KBM-7 (cell line): Measurements from ENCODE around the gene SOHLH1.

Source experiments
- DNase-seq: peaks from one replicate; pipeline ENCODE4 v3.0.0-alpha.2; 2015
- in situ Hi-C: fragments of 300-500 bp; cut with MboI; formaldehyde crosslinking; loops from 2 replicates; pipeline ENCODE4 v1.14.3; 2020; ENCODE audit warnings: low sequenced_read_pairs, low pct_unique_long_range_greater_than_20kb, mixed read lengths

The SOHLH1 gene

DNA sequence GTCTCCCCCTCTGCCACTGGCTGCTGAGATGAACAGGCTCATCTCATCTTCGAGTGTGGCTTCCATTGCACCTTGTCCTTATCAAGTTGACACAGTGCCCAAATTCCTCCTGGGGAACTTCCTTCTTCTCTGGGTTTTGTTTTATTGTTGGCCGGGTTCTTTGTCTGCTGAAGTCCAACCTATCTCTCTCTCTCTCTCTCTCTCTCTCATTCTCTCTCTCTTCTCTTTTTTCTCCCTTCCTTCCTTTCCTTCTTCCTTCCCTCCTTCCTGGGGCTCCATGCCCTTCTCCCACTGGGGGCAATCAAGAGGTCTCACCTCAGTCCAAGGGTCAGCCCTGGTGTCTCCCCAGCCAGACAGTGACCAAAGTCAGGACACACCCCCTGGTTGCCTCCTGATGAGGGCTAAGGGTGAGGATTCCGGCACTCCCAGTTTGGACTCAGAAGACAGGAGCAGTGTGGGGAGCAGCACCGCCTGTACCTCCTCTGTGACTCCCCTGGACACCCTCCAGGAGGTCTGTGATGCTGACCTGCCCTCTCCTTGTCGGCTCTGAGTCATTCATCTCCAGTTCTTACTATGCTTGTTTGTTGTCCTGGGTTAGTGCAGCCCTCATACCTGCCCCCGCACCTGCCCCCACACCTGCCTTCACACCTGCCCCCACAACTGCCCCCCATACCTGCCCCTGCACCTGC lies 33.4 kb upstream of the SOHLH1 start:
- peak; percentile 28 for DNase-seq
- in situ Hi-C loops, result no loop called here

GRCh38 chr9:135731454-135731853 lies 32.2 kb upstream of the SOHLH1 start:
- DNase-seq, result no peak
- in situ Hi-C loops, result no loop called here

DNA sequence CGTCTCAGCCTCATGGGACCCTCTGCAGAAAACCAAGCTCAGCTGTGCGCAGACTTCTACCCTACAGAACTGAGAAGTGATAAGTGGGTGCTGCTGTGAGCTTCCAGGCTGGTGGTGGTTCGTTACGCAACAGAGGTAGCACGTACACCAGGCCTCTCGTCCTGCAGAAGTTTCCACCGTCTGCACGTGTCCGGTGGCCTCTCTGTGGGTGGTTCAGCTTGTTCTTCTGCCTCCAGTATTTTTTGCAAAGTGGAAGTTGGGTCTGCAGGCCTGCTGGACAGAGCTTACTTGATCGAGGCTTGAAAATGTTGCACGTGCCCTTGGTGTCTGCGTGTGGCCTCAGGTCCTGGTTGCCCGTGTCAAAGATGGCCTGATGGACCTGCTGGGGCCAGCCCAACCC lies 30.2 kb upstream of the SOHLH1 start:
- in situ Hi-C loops, result no loop called here

DNA sequence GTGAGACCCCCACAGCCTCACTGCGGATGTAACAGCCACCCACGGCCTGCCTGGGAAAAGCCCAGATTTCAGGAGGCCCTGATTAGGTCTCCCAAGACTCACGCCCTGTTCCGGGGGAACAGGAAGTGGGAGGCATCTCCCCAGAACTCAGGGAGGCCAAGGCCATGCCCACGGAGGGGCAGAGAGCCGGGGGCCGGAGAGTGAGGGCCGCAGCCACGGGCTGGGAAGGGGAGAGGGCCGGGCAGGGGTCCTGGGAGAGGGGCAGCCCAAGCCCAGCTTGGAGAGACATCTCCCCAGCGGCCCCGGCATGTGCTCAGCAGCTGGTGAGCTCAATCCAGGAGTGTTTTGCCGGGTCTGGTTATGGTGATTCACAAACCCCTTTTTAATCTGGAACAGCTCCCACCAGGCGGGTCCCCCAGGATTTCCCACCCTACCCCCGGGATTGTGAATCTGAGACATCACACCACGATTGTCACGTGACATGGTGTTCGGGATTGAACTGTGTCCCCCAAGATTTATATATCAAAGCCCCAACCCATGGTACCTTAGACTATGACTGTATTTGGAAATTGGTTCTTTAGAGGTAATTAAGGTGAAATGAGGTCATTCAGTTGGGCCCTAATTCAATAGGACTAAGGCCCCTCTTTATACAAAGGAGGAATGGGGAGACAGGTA lies 29.3 kb upstream of the SOHLH1 start:
- in situ Hi-C loops, result no loop called here

More for the DNA sequence above, 30.2 kb upstream of the SOHLH1 start:
- no peak for DNase-seq

GRCh38 chr9:135727257-135727875 lies 28.1 kb upstream of the SOHLH1 start:
- in situ Hi-C loops, result no loop called here
- DNase-seq, result no peak

More for the DNA sequence above, 29.3 kb upstream of the SOHLH1 start:
- no peak for DNase-seq

DNA sequence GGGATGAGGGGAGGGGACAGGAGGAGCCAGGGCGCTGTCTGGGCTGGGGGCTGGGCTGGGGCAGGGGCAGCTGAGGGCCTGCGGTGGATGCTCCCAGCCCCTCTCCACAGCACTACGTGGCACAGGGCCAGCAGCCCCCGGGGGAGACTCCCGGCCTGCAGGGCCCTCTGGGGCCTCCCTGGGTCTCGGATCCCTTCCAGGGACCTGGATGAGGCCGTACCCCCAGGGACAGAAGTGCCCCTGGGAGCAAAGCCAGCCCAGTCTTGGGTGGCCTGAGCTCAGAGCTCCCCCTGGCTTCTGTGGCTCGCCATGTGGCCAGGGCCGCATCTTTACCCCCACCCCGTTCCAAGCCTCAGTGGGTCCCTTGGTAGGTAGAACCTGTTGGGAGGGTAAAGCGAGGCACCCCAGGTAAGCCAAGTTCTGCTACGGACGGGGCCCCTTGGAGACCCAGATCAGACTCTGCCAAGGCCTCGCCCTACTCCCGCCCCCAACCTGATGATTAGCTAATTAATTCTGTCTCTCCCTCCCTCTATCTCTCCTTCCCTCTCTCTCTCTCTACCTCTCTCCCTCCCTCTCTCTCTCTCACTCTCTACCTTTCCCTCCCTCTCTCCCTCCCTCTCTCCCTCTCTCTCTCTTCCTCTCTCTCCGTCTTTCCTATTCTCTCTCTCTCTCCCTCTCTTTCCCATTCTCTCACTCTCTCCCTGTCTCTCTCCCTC lies 27.0 kb upstream of the SOHLH1 start:
- DNase-seq, result no peak

DNA sequence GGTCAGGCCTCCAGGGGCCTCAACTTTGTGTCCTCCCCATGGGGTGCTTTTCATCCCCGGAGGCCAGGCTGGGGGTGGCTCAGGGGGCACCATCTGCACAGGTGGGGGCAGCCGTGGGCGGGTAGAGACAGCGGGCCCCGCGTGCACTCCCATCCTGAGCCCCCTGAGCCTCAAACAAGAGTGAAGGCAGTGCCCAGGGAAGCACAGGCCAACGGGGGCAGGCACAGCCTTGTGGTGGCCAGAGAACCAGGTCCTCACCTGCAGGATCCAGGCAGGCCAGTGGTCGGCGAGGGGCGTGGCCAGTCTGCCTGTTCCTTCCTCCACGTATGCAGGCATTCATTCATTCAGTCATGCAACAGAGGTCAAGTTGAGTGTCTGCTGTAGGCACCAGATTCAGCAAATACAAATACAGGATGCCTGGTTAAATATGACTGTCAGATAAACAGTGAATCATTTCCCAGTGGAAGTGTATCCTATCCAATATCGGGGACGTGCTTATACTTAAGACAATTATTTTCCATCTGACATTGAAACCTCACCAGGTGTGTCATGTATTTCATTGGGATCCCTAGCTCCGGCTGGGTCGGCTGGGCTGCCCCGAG lies 25.0 kb upstream of the SOHLH1 start:
- no peak for DNase-seq
- in situ Hi-C loops, result no loop called here

More for the DNA sequence above, 27.0 kb upstream of the SOHLH1 start:
- in situ Hi-C loops, result no loop called here

DNA sequence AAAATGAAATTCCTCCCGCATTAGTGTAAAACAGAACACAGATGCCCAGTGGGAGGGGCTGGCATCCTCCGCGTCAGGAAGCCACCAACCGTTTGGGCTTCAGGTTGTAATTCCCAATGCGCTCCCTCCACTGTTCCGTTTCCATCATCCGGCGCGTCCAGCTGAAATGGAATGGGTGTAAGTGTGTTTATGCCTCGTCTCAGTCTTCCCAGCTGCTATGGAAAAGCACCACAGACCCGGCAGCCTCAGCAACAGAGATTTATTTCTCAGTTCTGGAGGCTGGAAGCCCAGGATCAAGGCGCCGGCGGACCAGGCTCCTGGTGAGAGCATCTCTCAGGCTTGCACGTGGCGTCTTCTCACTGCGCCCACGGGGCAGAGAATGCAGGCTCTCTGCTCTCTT lies 23.1 kb upstream of the SOHLH1 start:
- no peak for DNase-seq
- in situ Hi-C loops, result no loop called here

DNA sequence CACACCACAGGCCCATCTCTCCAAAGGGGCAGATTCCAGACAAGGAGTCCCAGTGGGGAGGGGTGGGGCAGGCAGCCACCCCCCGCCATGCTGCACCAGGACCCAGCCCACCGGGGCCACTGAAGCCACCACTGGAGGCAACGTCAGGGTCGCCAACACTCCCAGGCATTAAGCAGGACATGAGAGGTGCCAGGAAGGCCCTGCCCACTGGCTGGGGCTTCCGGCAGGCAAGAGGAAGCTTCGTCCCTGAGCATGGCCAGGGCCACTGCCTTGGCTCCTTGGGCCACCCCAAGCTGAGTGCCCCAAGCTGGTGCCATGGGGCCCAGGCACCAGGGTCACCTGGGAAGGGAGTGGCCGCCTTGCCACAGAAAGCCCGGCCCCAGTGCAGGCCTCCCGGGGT lies 20.2 kb upstream of the SOHLH1 start:
- DNase-seq, result no peak
- in situ Hi-C loops, result no loop called here

DNA sequence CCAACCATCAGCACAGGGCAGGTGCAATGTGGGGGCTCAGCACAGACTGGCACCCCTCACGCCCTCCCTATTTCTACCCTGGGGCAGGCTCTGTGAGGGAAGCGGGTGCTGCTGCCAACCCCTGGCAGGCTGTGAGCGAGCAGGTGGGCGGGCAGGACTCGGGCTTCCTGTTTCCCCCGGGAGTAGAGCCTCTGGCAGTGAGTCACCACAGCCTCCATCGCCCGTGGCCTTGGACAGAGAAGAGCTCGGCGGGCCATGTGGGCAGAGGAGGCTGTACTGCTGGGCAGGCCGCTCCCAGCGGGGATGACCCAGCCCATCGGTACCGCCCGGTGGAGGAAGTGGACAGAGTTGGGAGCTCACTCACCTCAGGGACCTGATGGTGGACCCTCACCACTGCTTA lies 19.3 kb upstream of the SOHLH1 start:
- no peak for DNase-seq
- in situ Hi-C loops, result no loop called here

DNA sequence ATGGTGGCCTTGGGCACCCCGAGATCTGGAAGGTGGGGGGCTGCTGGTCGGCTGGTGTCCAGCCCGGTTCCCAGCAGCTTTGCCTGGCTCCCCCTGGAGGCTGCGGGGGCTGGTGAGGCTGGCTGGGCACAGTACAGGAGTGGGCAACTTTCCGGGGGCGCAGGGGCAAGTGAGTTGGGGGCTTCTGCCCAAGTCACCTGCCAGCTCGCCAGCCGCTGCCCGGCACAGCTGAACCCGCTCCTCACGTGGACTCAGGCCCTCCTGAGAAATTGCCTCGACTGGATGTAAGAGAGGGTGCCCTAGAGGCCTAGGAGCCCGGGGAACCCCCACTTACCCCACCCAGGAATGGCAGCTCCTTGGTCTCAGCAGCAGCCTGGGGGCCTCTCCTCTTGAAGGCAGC lies 18.1 kb upstream of the SOHLH1 start:
- no peak for DNase-seq
- in situ Hi-C loops, result no loop called here

GRCh38 chr9:135716045-135716444 lies 16.8 kb upstream of the SOHLH1 start:
- no peak for DNase-seq
- in situ Hi-C loops, result no loop called here

DNA sequence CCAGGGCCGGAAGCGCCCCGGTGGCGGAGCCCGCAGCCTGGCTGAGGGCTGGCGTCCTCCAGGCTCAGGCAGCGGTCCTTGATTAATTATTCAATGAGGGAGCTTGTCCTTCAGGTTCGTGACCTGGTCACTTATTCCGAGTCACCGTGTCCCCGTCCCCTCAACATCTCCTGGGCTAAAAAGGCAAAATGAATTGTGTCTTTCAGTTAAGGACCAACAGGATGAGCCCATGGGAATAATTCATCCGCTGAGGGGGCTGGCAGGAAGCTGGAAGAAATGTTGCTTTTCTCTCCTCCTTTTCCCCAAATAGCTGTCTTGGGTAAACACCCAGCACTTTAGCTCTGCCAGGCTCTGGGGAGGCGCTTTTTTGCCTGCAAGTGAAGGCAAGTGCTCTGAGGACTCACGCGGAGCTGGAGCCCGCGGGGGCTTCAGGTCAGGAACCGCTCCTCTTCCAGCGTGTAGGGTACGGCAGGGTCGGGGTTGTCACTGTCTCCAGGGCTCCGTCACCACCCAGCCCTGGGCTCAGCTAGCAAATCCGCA lies 15.8 kb upstream of the SOHLH1 start:
- in situ Hi-C loops, result no loop called here
- no peak for DNase-seq

DNA sequence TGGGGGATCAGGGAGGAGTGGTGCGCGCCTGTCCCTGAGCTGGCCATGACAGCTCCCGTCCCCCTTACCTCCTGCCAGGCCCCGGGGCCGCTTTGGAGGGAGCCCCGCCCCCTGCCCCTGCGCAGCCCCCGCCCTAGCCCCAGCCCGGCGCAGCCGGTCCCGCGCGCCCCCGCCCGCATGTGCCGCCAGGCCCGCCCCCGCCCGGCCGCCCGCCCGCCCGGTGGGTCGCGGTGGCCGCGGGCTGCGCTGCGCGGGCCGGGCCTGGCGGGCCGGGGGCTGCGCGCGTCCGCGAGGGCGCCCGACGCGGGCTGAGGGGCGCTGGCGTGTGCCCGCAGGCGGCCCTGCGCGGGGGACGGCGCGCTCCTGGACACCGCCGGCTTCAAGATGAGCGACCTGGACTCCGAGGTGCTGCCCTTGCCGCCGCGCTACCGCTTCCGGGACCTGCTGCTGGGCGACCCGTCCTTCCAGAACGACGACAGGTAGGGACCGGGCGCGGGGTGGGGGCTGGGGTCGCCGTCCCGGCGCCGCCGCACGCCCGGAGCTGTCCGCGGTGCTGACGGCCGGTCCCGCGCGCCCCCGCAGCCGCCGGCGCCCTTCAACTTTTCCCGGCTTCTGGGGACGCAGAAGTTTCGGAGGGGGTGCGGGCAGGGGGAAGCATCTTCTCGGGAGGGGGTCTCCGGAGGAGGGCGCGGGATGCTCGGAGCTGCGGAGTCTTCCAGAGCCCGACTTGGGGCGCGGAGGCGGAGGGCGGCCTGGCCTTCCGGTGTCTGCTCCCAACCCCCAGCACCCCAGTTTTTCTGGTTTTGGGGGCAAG lies 15.2 kb upstream of the SOHLH1 start:
- DNase-seq, result no peak
- in situ Hi-C loops, result no loop called here

DNA sequence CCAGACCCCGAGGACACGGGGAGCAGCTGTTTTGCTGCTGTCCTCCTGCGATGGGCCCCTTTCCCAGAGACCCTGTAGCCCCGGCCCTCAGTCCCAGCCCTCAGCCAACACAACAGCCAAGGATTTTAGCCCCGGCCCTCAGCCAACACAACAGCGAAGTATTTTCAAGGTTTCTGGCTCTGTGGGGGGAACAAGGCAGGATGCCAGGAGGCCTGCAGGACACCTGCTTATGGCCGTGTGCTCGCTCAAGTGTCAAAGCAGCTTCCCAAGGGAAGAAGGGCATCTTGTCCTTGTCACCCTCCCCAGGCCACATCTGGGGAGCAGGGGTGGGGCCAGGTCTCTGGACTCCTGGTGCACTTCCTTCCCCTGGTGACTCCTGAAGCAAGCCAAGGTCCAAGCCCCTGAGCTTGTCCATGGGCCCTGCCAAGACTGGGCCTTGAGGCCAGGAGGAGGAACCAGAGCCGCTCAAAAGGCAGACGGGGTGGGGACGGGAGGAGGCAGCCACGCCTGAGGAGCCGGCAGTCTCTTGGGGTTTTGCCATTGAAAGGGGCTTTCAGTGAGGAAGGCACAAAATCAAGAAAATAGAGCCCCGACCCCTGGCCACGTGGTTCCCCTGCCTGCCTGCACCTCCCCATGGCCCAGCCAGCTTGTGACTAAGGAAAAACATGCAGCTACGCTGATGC lies 13.5 kb upstream of the SOHLH1 start:
- DNase-seq, result no peak
- in situ Hi-C loops, result no loop called here

DNA sequence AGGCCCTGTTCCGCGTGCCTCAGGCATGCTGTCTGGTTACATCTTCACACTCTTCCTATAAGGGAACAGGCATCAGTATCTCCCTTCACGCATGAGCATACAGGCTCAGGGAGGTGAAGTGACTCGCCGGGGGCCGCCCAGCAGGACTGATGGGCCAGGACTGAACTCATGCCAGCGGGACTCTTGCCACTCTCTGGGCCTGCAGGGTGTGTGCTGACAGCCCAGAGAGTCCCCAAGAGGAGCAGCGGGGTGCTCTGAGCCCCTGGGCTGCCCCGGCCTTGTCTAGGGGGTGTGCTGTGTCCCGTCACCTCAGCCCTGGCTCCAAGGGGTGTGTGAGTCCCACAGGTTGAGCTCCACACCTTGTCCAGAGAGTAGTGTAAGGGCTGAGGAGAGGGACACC lies 12.6 kb upstream of the SOHLH1 start:
- in situ Hi-C loops, result no loop called here
- DNase-seq, result no peak

DNA sequence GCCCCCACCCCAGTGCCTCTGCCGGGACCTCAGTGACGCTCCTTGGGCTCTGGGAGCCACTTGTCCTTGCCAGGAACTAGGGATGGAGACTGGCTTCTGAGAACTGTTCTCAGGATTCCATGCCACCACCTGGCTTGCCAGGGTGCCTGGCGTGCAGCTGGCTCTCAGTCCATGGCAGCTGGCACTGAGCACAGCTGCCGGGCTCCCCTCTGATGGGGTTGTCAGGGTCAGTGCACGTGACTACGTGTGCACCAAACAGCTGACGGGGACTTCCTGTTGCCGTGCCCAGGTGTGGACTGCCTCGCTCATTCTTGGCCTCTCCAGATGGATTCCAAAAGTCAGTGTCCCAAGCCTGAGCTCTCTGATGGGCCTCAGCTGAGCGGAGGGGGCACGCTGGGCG lies 12.1 kb upstream of the SOHLH1 start:
- no peak for DNase-seq

DNA sequence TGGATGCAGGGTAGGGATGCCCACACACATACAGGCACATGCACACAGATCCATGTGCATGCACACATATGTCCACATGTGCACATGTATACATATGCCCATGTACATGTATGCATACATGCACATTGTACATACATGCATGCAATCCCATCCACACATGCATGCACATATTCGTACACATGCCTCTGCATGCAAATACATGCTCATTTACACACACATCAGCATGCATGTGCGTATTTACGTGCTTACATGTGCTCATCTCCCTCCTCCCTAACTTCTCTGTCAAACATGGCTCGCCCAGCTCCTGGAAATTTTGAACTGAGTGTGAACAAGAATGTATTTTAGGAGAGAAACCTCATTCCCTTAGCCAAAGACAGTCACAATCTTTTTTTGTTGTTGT lies 8.9 kb upstream of the SOHLH1 start:
- DNase-seq, result no peak
- in situ Hi-C loops, result no loop called here

More for the DNA sequence above, 12.1 kb upstream of the SOHLH1 start:
- in situ Hi-C loops, result no loop called here
